HEK293 (cell line): ENCODE results near the gene HCRTR2.

Experiments used
- GLI2 ChIP-seq: fragments of 450-650 bp; formaldehyde crosslinking; IDR thresholded peaks from 2 replicates; pipeline ENCODE4; 2017; ENCODE audit warnings: missing biosample characterization, missing genetic modification characterization, low read depth, borderline replicate concordance
- GLI4 ChIP-seq: fragments of 450-650 bp; formaldehyde crosslinking; IDR thresholded peaks from 2 replicates; pipeline ENCODE4 v1.5.1; 2016; ENCODE audit warnings: missing biosample characterization, missing genetic modification characterization
- HOXA7 ChIP-seq: sonication (generic); formaldehyde crosslinking; IDR thresholded peaks from 2 replicates; pipeline ENCODE4 v1.8.1; 2022; ENCODE audit warnings: missing genetic modification reagents, borderline replicate concordance
- KLF7 ChIP-seq: fragments of 450-650 bp; formaldehyde crosslinking; IDR thresholded peaks from 2 replicates; pipeline ENCODE4 v1.5.1; 2016; ENCODE audit warnings: missing biosample characterization, missing genetic modification characterization, borderline replicate concordance
- KLF8 ChIP-seq: fragments of 450-650 bp; formaldehyde crosslinking; IDR thresholded peaks from 2 replicates; pipeline ENCODE4 v1.5.1; 2016; ENCODE audit warnings: missing biosample characterization, missing genetic modification characterization
- KLF9 ChIP-seq: fragments of 450-650 bp; formaldehyde crosslinking; IDR thresholded peaks from 2 replicates; pipeline ENCODE4 v1.5.1; 2016; ENCODE audit warnings: missing biosample characterization, missing genetic modification characterization, low read depth
- PRDM6 ChIP-seq: fragments of 450-650 bp; formaldehyde crosslinking; IDR thresholded peaks from 2 replicates; pipeline ENCODE4 v1.5.1; 2017; ENCODE audit warnings: missing biosample characterization, missing genetic modification characterization
- SALL2 ChIP-seq: fragments of 450-650 bp; formaldehyde crosslinking; IDR thresholded peaks from 2 replicates; pipeline ENCODE4 v1.5.0; 2017; ENCODE audit warnings: missing biosample characterization, mild to moderate bottlenecking, missing genetic modification characterization, borderline replicate concordance
- SCRT1 ChIP-seq: fragments of 450-650 bp; formaldehyde crosslinking; IDR thresholded peaks from 2 replicates; pipeline ENCODE4 v1.5.1; 2016; ENCODE audit warnings: missing biosample characterization, missing genetic modification characterization, borderline replicate concordance
- SP7 ChIP-seq: fragments of 450-650 bp; formaldehyde crosslinking; IDR thresholded peaks from 2 replicates; pipeline ENCODE4 v1.5.1; 2016; ENCODE audit warnings: missing biosample characterization, missing genetic modification characterization
- YY2 ChIP-seq: fragments of 450-650 bp; formaldehyde crosslinking; IDR thresholded peaks from 2 replicates; pipeline ENCODE4 v1.5.1; 2016; ENCODE audit warnings: missing biosample characterization, missing genetic modification characterization
- ZFHX2 ChIP-seq: fragments of 450-650 bp; formaldehyde crosslinking; conservative IDR thresholded peaks from 2 replicates; pipeline ENCODE4 v1.5.1; 2016; ENCODE audit warnings: missing biosample characterization, missing genetic modification characterization
- ZNF10 ChIP-seq: fragments of 450-650 bp; formaldehyde crosslinking; IDR thresholded peaks from 2 replicates; pipeline ENCODE4 v1.5.1; 2017; ENCODE audit warnings: missing biosample characterization, missing genetic modification characterization
- ZNF138 ChIP-seq: fragments of 450-650 bp; formaldehyde crosslinking; IDR thresholded peaks from 2 replicates; pipeline ENCODE4 v1.5.1; 2016; ENCODE audit warnings: missing biosample characterization, missing genetic modification characterization, borderline replicate concordance
- ZNF18 ChIP-seq: fragments of 450-650 bp; formaldehyde crosslinking; IDR thresholded peaks from 2 replicates; pipeline ENCODE4 v1.5.1; 2016; ENCODE audit warnings: missing biosample characterization, missing genetic modification characterization
- ZNF274 ChIP-seq, 2 experiments: fragments of 200-500 bp in 1 of 2; fragments of 450-650 bp in 1 of 2; sonication (Bioruptor generic) in 1 of 2; formaldehyde crosslinking in 1 of 2; IDR thresholded peaks; 2 replicates each; pipeline versions ENCODE4 v1.5.1 to v1.6.1; 2014 to 2016; ENCODE audit warnings: borderline replicate concordance in 1 of 2, inconsistent platforms in 1 of 2, low read length in 1 of 2, missing biosample characterization in 1 of 2, missing genetic modification characterization in 1 of 2
- ZNF292 ChIP-seq: fragments of 450-650 bp; formaldehyde crosslinking; IDR thresholded peaks from 2 replicates; pipeline ENCODE4 v1.5.1; 2016; ENCODE audit warnings: low read depth, missing biosample characterization, missing genetic modification characterization, borderline replicate concordance
- ZNF350 ChIP-seq: fragments of 450-650 bp; formaldehyde crosslinking; IDR thresholded peaks from 2 replicates; pipeline ENCODE4 v1.5.0; 2017; ENCODE audit warnings: missing biosample characterization, mild to moderate bottlenecking, missing genetic modification characterization
- ZNF366 ChIP-seq: fragments of 450-650 bp; formaldehyde crosslinking; conservative IDR thresholded peaks from 2 replicates; pipeline ENCODE4 v1.5.1; 2016; ENCODE audit warnings: missing biosample characterization, missing genetic modification characterization
- ZNF529 ChIP-seq: fragments of 450-650 bp; formaldehyde crosslinking; IDR thresholded peaks from 2 replicates; pipeline ENCODE4 v1.5.1; 2017; ENCODE audit warnings: missing genetic modification characterization, missing biosample characterization; ENCODE audit not compliant: insufficient replicate concordance
- ZNF658 ChIP-seq: fragments of 450-650 bp; formaldehyde crosslinking; IDR thresholded peaks from 2 replicates; pipeline ENCODE4; 2016; ENCODE audit warnings: missing biosample characterization, missing genetic modification characterization
- TF ChIP-seq, protein P1 (sequence below): fragments of 450-650 bp; formaldehyde crosslinking; conservative IDR thresholded peaks from 2 replicates; pipeline ENCODE4 v1.5.1; 2016; ENCODE audit warnings: low read depth, missing biosample characterization, missing genetic modification characterization
- TF ChIP-seq, protein P2 (sequence below): fragments of 450-650 bp; formaldehyde crosslinking; IDR thresholded peaks from 2 replicates; pipeline ENCODE4 v1.5.1; 2017; ENCODE audit warnings: missing biosample characterization, missing genetic modification characterization

The HCRTR2 gene

GRCh38 chr6:55208478-55209458 lies 34.5 kb downstream of the HCRTR2 start (continued):
- TF ChIP-seq, protein P1, sequence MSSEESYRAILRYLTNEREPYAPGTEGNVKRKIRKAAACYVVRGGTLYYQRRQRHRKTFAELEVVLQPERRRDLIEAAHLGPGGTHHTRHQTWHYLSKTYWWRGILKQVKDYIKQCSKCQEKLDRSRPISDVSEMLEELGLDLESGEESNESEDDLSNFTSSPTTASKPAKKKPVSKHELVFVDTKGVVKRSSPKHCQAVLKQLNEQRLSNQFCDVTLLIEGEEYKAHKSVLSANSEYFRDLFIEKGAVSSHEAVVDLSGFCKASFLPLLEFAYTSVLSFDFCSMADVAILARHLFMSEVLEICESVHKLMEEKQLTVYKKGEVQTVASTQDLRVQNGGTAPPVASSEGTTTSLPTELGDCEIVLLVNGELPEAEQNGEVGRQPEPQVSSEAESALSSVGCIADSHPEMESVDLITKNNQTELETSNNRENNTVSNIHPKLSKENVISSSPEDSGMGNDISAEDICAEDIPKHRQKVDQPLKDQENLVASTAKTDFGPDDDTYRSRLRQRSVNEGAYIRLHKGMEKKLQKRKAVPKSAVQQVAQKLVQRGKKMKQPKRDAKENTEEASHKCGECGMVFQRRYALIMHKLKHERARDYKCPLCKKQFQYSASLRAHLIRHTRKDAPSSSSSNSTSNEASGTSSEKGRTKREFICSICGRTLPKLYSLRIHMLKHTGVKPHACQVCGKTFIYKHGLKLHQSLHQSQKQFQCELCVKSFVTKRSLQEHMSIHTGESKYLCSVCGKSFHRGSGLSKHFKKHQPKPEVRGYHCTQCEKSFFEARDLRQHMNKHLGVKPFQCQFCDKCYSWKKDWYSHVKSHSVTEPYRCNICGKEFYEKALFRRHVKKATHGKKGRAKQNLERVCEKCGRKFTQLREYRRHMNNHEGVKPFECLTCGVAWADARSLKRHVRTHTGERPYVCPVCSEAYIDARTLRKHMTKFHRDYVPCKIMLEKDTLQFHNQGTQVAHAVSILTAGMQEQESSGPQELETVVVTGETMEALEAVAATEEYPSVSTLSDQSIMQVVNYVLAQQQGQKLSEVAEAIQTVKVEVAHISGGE (tag by site-specific recombination), result no peak
- no peak for TF ChIP-seq KLF7 (tag by site-specific recombination)
- 0 out of 2 replicates have a peak, but pooled peaks have one; percentile 20 for TF ChIP-seq GLI2 (tag by site-specific recombination)
- TF ChIP-seq ZNF658 (tag by site-specific recombination), result no peak
- TF ChIP-seq ZNF350 (tag by site-specific recombination), result 0 out of 2 replicates have a peak, but pooled peaks have one; percentile 24
- TF ChIP-seq ZNF366 (tag by site-specific recombination), result peak; percentile 29; the same call in 1 of the 2 replicates
- TF ChIP-seq GLI4, result no peak
- 0 out of 2 replicates have a peak, but pooled peaks have one; percentile 19 for TF ChIP-seq SALL2 (tag by site-specific recombination)
- TF ChIP-seq KLF8 (tag by site-specific recombination), result peak; percentile 71; the same call in 1 of the 2 replicates
- TF ChIP-seq ZNF10 (tag by site-specific recombination), result no peak
- TF ChIP-seq ZFHX2 (tag by site-specific recombination), result no peak
- peak; percentile 84 for TF ChIP-seq PRDM6 (tag by site-specific recombination)
- no peak for TF ChIP-seq KLF9
- no peak for TF ChIP-seq ZNF274 (IDR thresholded peaks at IDR 0.05; ENCODE audit: low read length)
- TF ChIP-seq ZNF274 (tag by site-specific recombination; IDR thresholded peaks at IDR 0.05; ENCODE audit: borderline replicate concordance), result no peak
- no peak for TF ChIP-seq ZNF529 (tag by site-specific recombination)
- TF ChIP-seq, protein P2, sequence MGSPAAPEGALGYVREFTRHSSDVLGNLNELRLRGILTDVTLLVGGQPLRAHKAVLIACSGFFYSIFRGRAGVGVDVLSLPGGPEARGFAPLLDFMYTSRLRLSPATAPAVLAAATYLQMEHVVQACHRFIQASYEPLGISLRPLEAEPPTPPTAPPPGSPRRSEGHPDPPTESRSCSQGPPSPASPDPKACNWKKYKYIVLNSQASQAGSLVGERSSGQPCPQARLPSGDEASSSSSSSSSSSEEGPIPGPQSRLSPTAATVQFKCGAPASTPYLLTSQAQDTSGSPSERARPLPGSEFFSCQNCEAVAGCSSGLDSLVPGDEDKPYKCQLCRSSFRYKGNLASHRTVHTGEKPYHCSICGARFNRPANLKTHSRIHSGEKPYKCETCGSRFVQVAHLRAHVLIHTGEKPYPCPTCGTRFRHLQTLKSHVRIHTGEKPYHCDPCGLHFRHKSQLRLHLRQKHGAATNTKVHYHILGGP (tag by site-specific recombination), result peak; percentile 74
- no peak for TF ChIP-seq SCRT1 (tag by site-specific recombination)
- no peak for TF ChIP-seq ZNF292 (tag by site-specific recombination)
- no peak for TF ChIP-seq HOXA7 (CRISPR knock-in tag)
- TF ChIP-seq YY2, result no peak; the same call in 1 of the 2 replicates
- peak; percentile 73 for TF ChIP-seq SP7
- no peak for TF ChIP-seq ZNF138 (tag by site-specific recombination)
- peak; percentile 35; the same call in 1 of the 2 replicates for TF ChIP-seq ZNF18 (tag by site-specific recombination)
